ENCODE results near the gene USP25.

The USP25 gene

GRCh38 chr21:15763359-15763758, 33.6 kb downstream of the USP25 start:
- no peak for DNase-seq (ENCODE audit: low read depth in 3 of 3)

GRCh38 chr21:15764878-15765277, 35.1 kb downstream of the USP25 start:
- no peak for DNase-seq (ENCODE audit: low read depth in 3 of 3)

- no peak for DNase-seq (ENCODE audit: low read depth in 3 of 3)
Observed at GRCh38 chr21:15766952-15767603, 37.3 kb downstream of the USP25 start.

GRCh38 chr21:15768045-15768601, 38.3 kb downstream of the USP25 start:
- no peak for DNase-seq (ENCODE audit: low read depth in 3 of 3)

- no peak for DNase-seq (ENCODE audit: low read depth in 3 of 3)
Observed at GRCh38 chr21:15768853-15769252, 39.1 kb downstream of the USP25 start.

- no peak for DNase-seq (ENCODE audit: low read depth in 3 of 3)
Observed at GRCh38 chr21:15771311-15771710, 41.5 kb downstream of the USP25 start.

GRCh38 chr21:15772654-15773053, 42.9 kb downstream of the USP25 start:
- no peak for DNase-seq (ENCODE audit: low read depth in 3 of 3)

- DNase-seq (ENCODE audit: low read depth in 3 of 3), result no peak
Observed at GRCh38 chr21:15774590-15774989, 44.8 kb downstream of the USP25 start.

- no peak for DNase-seq (ENCODE audit: low read depth in 3 of 3)
Observed at GRCh38 chr21:15775291-15775690, 45.5 kb downstream of the USP25 start.

- DNase-seq (ENCODE audit: low read depth in 3 of 3), result no peak
Observed at GRCh38 chr21:15775981-15776380, 46.2 kb downstream of the USP25 start.

- DNase-seq (ENCODE audit: low read depth in 3 of 3), result no peak
Observed at GRCh38 chr21:15776818-15777217, 47.0 kb downstream of the USP25 start.

- DNase-seq (ENCODE audit: low read depth in 3 of 3), result no peak
Observed at GRCh38 chr21:15781986-15782385, 52.2 kb downstream of the USP25 start.

GRCh38 chr21:15788847-15789523, 59.2 kb downstream of the USP25 start:
- DNase-seq (ENCODE audit: low read depth in 3 of 3), result no peak

GRCh38 chr21:15793109-15793508, 63.3 kb downstream of the USP25 start:
- DNase-seq (ENCODE audit: low read depth in 3 of 3), result no peak

- no peak for DNase-seq (ENCODE audit: low read depth in 3 of 3)
Observed at GRCh38 chr21:15793550-15794235, 63.9 kb downstream of the USP25 start.

- DNase-seq (ENCODE audit: low read depth in 3 of 3), result no peak
Observed at GRCh38 chr21:15794277-15794912, 64.6 kb downstream of the USP25 start.

- DNase-seq (ENCODE audit: low read depth in 3 of 3), result no peak
Observed at GRCh38 chr21:15795533-15795932, 65.8 kb downstream of the USP25 start.

GRCh38 chr21:15797577-15798363, 68.0 kb downstream of the USP25 start:
- no peak for DNase-seq (ENCODE audit: low read depth in 3 of 3)

GRCh38 chr21:15801352-15801863, 71.6 kb downstream of the USP25 start:
- DNase-seq (ENCODE audit: low read depth in 3 of 3), result no peak

GRCh38 chr21:15804247-15805005, 74.6 kb downstream of the USP25 start:
- DNase-seq (ENCODE audit: low read depth in 3 of 3), result no peak

Measured in stimulated activated CD4-positive, alpha-beta T cell treated with anti-CD3 and anti-CD28 coated beads, TNF-alpha, amount 100 ng/mL, for 48 hours (primary cell).